Neuronal stem cell (in vitro differentiated cells): ENCODE measurements around the gene CCDC154.
"Not testable (repeated sequence)": the region's sequence is repeated elsewhere in the genome, so short reads cannot be mapped to it uniquely, and the experiment has no call there.

Experiments used
- DNase-seq: peaks from one replicate; pipeline ENCODE4 v3.0.0-alpha.2; 2013; ENCODE audit warnings: low spot score
- H2AFZ ChIP-seq: one replicate; pipeline ENCODE4 v1.6.1; 2013; ENCODE audit warnings: mild to moderate bottlenecking, low read length, inconsistent platforms
- H2AK5ac ChIP-seq: 2 replicates; pipeline ENCODE4 v1.6.1; 2013; ENCODE audit warnings: low read depth, mild to moderate bottlenecking, inconsistent platforms, low read length, moderate library complexity, mixed read lengths
- H2BK120ac ChIP-seq: 2 replicates; pipeline ENCODE4 v1.6.1; 2013; ENCODE audit warnings: low read depth, mild to moderate bottlenecking, inconsistent platforms, low read length, moderate library complexity, mixed read lengths
- H2BK12ac ChIP-seq: one replicate; pipeline ENCODE4 v1.6.1; 2013; ENCODE audit warnings: low read length, inconsistent platforms
- H2BK15ac ChIP-seq: 2 replicates; pipeline ENCODE4 v1.6.1; 2013; ENCODE audit warnings: mild to moderate bottlenecking, low read length, inconsistent platforms, mixed read lengths
- H2BK5ac ChIP-seq: one replicate; pipeline ENCODE4 v1.6.1; 2013; ENCODE audit warnings: inconsistent platforms, mild to moderate bottlenecking, low read length, moderate library complexity
- H3K14ac ChIP-seq: one replicate; pipeline ENCODE4 v1.6.1; 2013; ENCODE audit warnings: low read length, inconsistent platforms
- H3K18ac ChIP-seq: 2 replicates; pipeline ENCODE4 v1.6.1; 2013; ENCODE audit warnings: low read length, inconsistent platforms
- H3K23ac ChIP-seq: 2 replicates; pipeline ENCODE4 v1.6.1; 2013; ENCODE audit warnings: low read depth, mild to moderate bottlenecking, mixed read lengths, low read length, inconsistent platforms; ENCODE audit not compliant: poor library complexity
- H3K27ac ChIP-seq: replicated peaks from 3 replicates; pipeline ENCODE4 v1.5.1; 2013; ENCODE audit warnings: low read length, inconsistent platforms
- H3K27me3 ChIP-seq, 3 experiments: 2 replicates each; pipeline ENCODE4 v1.6.1; 2013; ENCODE audit warnings: low read length in 3 of 3, mild to moderate bottlenecking in 2 of 3, inconsistent platforms in 1 of 3, low read depth in 1 of 3, mixed read lengths in 1 of 3, moderate library complexity in 1 of 3; ENCODE audit not compliant: control insufficient read depth in 3 of 3, insufficient read depth in 3 of 3
- H3K36me3 ChIP-seq, 2 donors: replicated peaks in 1 of 2; 2 replicates each; pipeline ENCODE4 v1.6.1; 2013; ENCODE audit warnings: low read length in 2 of 2; ENCODE audit not compliant: control insufficient read depth in 2 of 2, insufficient read depth in 2 of 2
- H3K4ac ChIP-seq: 2 replicates; pipeline ENCODE4 v1.6.1; 2013; ENCODE audit warnings: inconsistent platforms, mild to moderate bottlenecking, low read length, moderate library complexity
- H3K4me1 ChIP-seq, 2 donors: 1 replicate in 1 of 2; 2 replicates in 1 of 2; pipeline ENCODE4 v1.6.1; 2013; ENCODE audit warnings: low read length in 2 of 2, low read depth in 1 of 2; ENCODE audit not compliant: control insufficient read depth in 2 of 2, insufficient read depth in 1 of 2
- H3K4me2 ChIP-seq: one replicate; pipeline ENCODE4 v1.6.1; 2013; ENCODE audit warnings: mild to moderate bottlenecking, low read length, inconsistent platforms; ENCODE audit not compliant: insufficient read depth, poor library complexity, severe bottlenecking
- H3K4me3 ChIP-seq, 2 donors: 2 replicates each; pipeline ENCODE4 v1.5.1; 2013; ENCODE audit warnings: low read length in 2 of 2, mild to moderate bottlenecking in 2 of 2, inconsistent platforms in 1 of 2, moderate library complexity in 1 of 2
- H3K79me1 ChIP-seq: one replicate; pipeline ENCODE4 v1.6.1; 2013; ENCODE audit warnings: low read depth, mild to moderate bottlenecking, inconsistent platforms, low read length, moderate library complexity
- H3K9ac ChIP-seq: one replicate; pipeline ENCODE4 v1.6.1; 2013; ENCODE audit warnings: mild to moderate bottlenecking, low read depth, low read length, inconsistent platforms; ENCODE audit not compliant: poor library complexity
- H3K9me3 ChIP-seq, 2 donors: replicated peaks in 1 of 2; 2 replicates each; pipeline versions ENCODE3 to v1.6.1; 2013; ENCODE audit warnings: low read length in 2 of 2, mild to moderate bottlenecking in 2 of 2, inconsistent platforms in 1 of 2, low read depth in 1 of 2, mixed read lengths in 1 of 2, moderate library complexity in 1 of 2; ENCODE audit not compliant: control insufficient read depth in 2 of 2, insufficient read depth in 1 of 2
- H4K8ac ChIP-seq: one replicate; pipeline ENCODE4 v1.6.1; 2013; ENCODE audit warnings: low read depth, mild to moderate bottlenecking, inconsistent platforms, low read length, moderate library complexity
- H4K91ac ChIP-seq: one replicate; pipeline ENCODE4 v1.6.1; 2013; ENCODE audit warnings: low read length, low read depth, mild to moderate bottlenecking, inconsistent platforms; ENCODE audit not compliant: poor library complexity
- WGBS, 2 donors: extraction: QIAGEN DNeasy Blood & Tissue Kit; methylation state at CpG; one replicate each; pipeline ENCODE4 v1.1.7; 2013; ENCODE audit warnings: missing lambda C conversion rate in 2 of 2, mixed read lengths in 1 of 2; ENCODE audit not compliant: insufficient read length in 2 of 2, insufficient replicate concordance in 1 of 2; ENCODE audit errors: extremely low coverage in 2 of 2; 5-methylcytosine and 5-hydroxymethylcytosine counted together

CCDC154 gene

DNA sequence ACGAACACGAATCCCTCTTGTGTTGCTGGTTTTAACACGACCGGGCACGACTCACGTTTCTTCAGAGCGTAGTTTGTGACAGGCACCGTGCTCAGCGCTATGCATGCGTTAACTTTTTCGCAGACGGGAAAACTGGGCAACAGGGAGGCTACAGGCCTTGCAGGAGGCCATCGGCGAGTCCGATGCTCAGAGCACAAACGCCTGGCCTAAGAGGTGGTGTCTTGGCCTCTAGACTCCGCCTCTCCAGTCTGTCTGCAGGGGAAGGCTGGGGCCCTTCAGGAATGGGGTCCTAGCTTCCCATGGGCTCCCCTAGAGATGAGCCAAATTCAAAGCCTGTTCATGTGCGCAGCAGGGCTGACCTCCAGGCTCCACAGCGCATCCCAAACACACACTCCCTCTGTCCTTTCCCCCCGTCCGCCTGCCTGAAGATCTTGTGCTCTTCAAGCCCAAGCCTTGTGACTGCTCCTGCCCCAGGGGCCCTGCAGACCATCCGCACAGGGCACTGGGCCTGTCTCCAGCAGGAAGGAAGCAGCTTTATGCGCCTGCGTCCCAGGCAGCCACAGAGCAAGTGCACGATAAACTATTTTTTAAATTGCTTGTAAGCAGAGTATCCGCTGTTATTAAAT is 27.3 kb upstream of the CCDC154 start:
- Histone ChIP-seq H3K79me1 (peaks cover 27% of the 10 kb centered on the region), H3K27ac (no peak overlapping the region), H2BK5ac (peak overlapping the region; percentile 5), H3K14ac (no peak overlapping the region), H2BK120ac (no peak overlapping the region), H3K18ac (no peak overlapping the region), H3K4me3 (no peak overlapping the region), H3K4me1 (peaks cover 4 to 15% of the 10 kb centered on the region in 2 donors), H2AK5ac (no peak overlapping the region), H3K4me2 (no peak overlapping the region), H2BK15ac (no peak overlapping the region), H3K36me3 (no peaks in the 10 kb centered on the region), H3K23ac (no peak overlapping the region), H4K8ac (no peak overlapping the region), H2BK12ac (no peak overlapping the region), H3K27me3 (no peaks in the 10 kb centered on the region), H3K4ac (no peak overlapping the region), H3K9ac (no peak overlapping the region), H3K9me3 (no peaks in the 10 kb centered on the region), H2AFZ (no peak overlapping the region), H4K91ac (no peak overlapping the region)
- no peak for DNase-seq
- no CpG with 5 or more reads among the region's 26 CpGs for WGBS, 2 donors

- H3K23ac ChIP-seq: no peak overlapping the region
- H3K27me3 ChIP-seq: no peaks in the 10 kb centered on the region
- no peak overlapping the region for H3K4ac ChIP-seq
- peaks cover 4 to 14% of the 10 kb centered on the region in 2 donors for H3K4me1 ChIP-seq
- H2BK15ac ChIP-seq: no peak overlapping the region
- no peak overlapping the region for H2AK5ac ChIP-seq
- H3K9me3 ChIP-seq: no peaks in the 10 kb centered on the region
- peak overlapping the region; percentile 30 for H2BK12ac ChIP-seq
- no peaks in the 10 kb centered on the region for H3K36me3 ChIP-seq
- H3K4me3 ChIP-seq: peak overlapping the region in 1 of 2 donors; percentile 48
- H2BK5ac ChIP-seq: no peak overlapping the region
- no peak overlapping the region for H3K18ac ChIP-seq
- H3K79me1 ChIP-seq: peaks cover 30% of the 10 kb centered on the region
- no peak overlapping the region for H4K91ac ChIP-seq
- no peak overlapping the region for H2AFZ ChIP-seq
- no peak overlapping the region for H2BK120ac ChIP-seq
- no peak overlapping the region for H3K27ac ChIP-seq
- H4K8ac ChIP-seq: peak overlapping the region; percentile 17
- DNase-seq: no peak
- WGBS, 2 donors: no CpG with 5 or more reads among the region's 14 CpGs
- no peak overlapping the region for H3K4me2 ChIP-seq
- peak overlapping the region; percentile 60 for H3K9ac ChIP-seq
- H3K14ac ChIP-seq: peak overlapping the region; percentile 8
These were observed 26.3 kb upstream of the CCDC154 start for GRCh38 chr16:1470481-1471251.

GRCh38 chr16:1469693-1470201 is 25.4 kb upstream of the CCDC154 start:
- H3K18ac ChIP-seq: no peak overlapping the region
- H3K23ac ChIP-seq: peak overlapping the region; percentile 43
- no peak overlapping the region for H2BK5ac ChIP-seq
- no peak overlapping the region for H3K9ac ChIP-seq
- no peak overlapping the region for H3K4me3 ChIP-seq
- H2BK15ac ChIP-seq: no peak overlapping the region
- H2BK120ac ChIP-seq: peak overlapping the region; percentile 61
- peaks cover 4 to 9% of the 10 kb centered on the region in 2 donors for H3K4me1 ChIP-seq
- no peak overlapping the region for H4K8ac ChIP-seq
- no CpG with 5 or more reads among the region's 20 CpGs for WGBS, 2 donors
- H2AFZ ChIP-seq: no peak overlapping the region
- H2BK12ac ChIP-seq: peak overlapping the region; percentile 41
- DNase-seq: no peak
- no peak overlapping the region for H3K4ac ChIP-seq
- peaks cover 36% of the 10 kb centered on the region for H3K79me1 ChIP-seq
- no peak overlapping the region for H4K91ac ChIP-seq
- H3K14ac ChIP-seq: peak overlapping the region; percentile 56
- no peak overlapping the region for H3K27ac ChIP-seq
- H3K27me3 ChIP-seq: no peaks in the 10 kb centered on the region
- H2AK5ac ChIP-seq: no peak overlapping the region
- H3K4me2 ChIP-seq: no peak overlapping the region
- no peaks in the 10 kb centered on the region for H3K9me3 ChIP-seq
- H3K36me3 ChIP-seq: no peaks in the 10 kb centered on the region

GRCh38 chr16:1469141-1469540 is 24.8 kb upstream of the CCDC154 start:
- H3K27me3 ChIP-seq, H3K4me3 ChIP-seq, H2AK5ac ChIP-seq, H4K8ac ChIP-seq, H3K4ac ChIP-seq, H4K91ac ChIP-seq, H3K23ac ChIP-seq, DNase-seq, H2BK5ac ChIP-seq, H2BK120ac ChIP-seq, H3K27ac ChIP-seq, H3K9me3 ChIP-seq, H2AFZ ChIP-seq, H3K4me2 ChIP-seq, H3K36me3 ChIP-seq, H3K18ac ChIP-seq, H3K9ac ChIP-seq, H2BK15ac ChIP-seq, H3K4me1 ChIP-seq, H3K14ac ChIP-seq, H2BK12ac ChIP-seq: not testable (repeated sequence)
- WGBS, 2 donors: no CpG with 5 or more reads among the region's 5 CpGs
- H3K79me1 ChIP-seq: peaks cover 33% of the 10 kb centered on the region
